Inflammatory macrophage treated with lipopolysaccharide for 1 hour (primary cell): Measurements from ENCODE around the gene FZD4.
"Not testable (repeated sequence)": the region's sequence is repeated elsewhere in the genome, so short reads cannot be mapped to it uniquely, and the experiment has no call there.

Experiments
- DNase-seq, 2 donors: peaks; one replicate each; pipeline ENCODE4 v3.0.0-alpha.2; 2020 to 2022

FZD4 gene

DNA sequence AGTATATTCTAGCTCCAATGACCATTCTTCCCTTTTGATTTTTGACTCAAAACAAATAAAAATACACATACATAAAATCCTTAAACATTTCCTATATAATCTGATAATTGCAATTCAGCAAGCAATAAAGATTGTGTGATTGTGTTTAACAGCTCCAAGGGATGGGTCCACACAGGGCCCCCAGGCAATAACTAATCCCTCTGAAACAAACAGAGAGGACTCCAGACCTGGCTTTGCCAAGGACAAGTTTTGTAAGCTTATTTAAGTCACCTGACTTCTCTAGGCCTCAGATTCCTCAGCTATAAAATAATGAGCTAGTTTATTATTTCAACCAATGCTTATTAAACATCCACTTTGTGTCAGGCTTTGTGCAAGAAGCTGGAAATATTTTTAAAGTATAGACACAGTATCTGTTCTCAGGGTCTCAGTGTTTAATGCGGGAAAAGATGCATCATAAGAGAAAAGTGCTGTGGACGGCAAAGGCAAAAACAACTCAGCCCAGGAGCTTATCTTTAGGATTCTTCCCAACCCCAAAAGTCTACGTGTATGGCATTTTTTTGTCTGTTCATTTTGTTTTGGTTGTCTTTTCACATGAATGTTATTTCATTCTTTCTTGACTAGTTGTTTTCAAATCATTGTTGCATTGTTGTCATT lies 20.1 kb downstream of the FZD4 start:
- no peak for DNase-seq

GRCh38 chr11:86934582-86934900 lies 20.7 kb downstream of the FZD4 start:
- DNase-seq = no peak

DNA sequence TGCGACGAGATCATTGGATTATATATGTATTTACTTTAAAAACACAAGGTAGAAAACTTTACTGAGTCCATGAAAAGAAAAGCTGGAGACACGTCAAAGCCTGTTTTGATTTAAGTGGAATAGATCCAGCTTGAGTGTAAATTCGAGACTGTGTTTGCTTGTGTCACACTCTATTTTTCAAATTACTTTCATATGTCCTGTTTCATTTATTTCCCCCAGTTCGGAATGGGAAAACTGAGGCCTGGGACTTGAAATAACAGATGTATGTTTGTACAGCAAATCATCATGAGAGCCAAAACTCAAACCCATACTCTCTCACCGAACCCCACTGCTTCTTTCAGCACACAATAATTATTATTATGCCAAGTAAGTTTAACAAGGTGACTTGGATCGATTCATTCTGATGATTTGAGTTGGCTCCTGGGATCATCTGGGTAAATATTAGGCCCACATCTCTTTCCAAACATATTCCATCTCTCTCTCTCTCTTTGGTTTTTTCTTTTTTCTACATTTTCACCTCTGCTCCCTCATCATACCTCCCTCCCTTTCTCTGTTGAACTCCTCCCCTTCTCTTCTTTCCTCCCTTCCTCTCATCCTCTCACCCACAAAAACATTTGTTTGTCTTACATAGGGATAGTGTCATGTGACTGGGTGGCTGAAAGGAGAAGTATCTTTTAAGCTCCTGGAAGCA lies 21.2 kb downstream of the FZD4 start:
- no peak for DNase-seq

DNA sequence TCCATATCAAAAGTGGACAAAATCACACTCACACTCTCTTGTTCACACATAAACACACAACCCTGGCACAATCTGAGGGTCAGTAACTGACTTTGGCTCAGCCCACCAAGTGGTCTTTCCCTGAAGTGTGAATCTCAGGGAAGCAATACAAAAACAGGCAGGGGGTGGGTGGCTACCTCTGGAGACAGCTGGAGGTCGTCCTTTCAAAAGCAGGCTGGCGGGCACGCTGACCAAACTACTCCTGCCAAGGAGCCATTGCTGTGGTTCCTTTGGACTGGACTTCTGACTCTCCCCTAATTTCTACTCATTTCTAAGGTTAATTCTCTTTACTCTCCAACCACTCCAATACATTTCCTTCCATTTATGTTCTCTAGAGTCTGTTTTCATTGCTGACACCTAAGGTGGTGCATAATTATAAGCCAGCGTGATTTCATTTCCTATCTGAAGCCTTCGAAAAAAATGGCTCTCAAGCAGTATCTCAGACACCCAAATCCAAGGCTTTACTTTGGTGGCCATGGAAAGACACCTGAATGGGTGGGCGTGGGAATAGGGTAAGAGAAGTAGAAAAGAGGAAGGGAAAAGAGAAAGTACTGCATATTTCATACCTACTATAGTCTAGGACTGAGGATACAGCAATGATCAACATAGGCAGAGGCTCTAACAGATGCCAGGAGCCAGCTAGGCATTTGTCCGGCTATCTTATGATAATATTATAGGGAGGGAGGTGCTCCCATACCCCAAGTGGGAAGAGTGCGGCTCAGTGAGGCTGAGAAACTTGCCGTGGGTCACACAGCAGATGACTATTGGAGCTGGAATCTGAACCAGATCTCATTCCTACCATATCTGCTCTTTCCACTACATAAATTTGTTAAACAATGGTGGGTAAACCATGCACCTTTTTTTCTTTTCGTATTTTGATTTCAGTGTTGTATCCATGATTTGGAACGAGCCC lies 22.0 kb downstream of the FZD4 start:
- DNase-seq = no peak

- no peak for DNase-seq
Observed at GRCh38 chr11:86932259-86932585, 23.0 kb downstream of the FZD4 start.

DNA sequence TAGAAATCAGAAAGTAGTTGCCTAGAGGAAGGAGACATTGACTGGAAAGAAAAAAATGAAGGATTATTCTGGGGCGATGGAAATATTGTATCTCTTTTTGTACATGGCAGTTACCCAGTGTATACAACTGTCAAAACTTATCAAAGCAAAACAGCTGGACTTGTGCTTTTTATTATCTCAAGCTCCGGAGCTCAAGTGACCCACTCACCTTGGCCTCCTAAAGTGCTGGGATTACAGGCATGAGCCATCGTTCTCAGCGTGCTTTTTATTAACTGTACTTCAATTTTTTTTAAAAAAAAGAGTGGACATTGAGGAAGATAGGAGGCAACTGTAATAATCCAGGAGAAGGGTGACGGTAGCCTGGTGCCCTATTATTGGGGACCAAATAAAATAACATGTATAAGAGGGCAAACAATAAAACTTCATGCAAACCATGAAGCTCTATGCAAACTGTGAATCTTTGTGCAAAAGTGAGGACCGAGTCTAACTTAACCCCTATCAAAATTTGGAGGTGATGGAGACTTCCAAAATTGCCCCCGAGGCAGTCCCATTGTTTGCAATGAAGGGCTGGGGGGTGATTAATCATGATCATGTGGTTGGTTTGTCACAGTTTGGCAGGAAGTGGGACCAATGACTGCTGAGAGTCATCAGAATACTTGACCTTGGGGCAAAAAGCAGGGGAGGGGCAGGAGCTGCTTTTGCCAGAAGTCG lies 23.5 kb downstream of the FZD4 start:
- peak in 1 of 2 donors; percentile 32 for DNase-seq

GRCh38 chr11:86930957-86931547 lies 24.1 kb downstream of the FZD4 start:
- no peak for DNase-seq

DNA sequence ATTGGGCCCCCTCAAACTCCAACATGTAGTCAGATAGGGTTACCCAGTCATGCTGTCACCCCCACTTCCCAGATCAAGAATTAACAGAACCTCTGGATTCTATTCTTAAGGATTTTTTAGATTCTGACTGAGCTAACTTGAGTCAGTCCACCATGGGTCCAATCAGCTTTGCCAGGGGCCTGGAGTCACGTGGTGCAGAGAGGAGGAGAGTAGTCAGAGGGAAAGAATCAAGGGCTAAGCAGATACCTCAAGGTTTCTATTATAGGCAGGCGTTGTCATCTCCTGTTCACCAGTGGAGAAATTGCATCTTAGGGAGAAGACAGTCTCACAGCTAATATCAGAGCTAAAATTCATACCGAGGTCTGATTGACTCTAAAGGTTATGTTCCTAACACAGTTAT lies 28.2 kb downstream of the FZD4 start:
- DNase-seq = no peak

DNA sequence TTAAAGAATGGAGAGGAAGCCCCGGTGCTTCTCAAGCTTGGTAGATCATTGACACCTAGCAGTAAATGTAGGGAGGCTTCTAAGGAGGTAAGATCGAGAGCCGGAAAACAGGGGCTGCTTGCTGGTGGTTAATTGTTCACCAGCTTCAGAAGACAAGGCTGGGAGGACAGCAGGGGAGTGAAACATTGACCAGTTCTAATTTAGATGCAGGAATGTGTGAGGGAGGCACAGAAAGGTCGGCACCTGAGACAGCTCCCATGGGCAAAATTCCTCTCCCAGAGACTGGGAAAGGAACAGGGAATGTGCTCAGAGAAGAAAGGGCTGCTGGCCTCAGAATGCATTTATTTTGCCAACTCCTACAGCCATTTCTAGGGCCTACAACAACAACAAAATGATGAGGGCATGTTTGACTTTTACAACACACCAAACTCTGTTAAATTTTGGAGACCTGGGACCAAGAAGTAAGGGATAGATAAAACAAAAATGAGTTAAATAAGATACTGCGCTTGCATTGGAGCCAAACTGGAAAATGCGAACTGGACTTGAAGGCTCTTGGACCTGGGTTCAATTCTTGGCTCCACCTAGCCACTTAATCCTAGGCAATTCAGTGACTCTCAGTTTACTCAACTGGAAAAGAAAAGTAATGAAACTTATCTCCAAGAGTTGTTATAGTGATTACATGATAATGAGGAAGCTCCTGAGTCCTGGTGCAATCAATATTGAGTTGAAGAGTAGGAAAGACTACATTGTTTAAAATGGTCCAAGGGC lies 31.0 kb downstream of the FZD4 start:
- no peak for DNase-seq

DNA sequence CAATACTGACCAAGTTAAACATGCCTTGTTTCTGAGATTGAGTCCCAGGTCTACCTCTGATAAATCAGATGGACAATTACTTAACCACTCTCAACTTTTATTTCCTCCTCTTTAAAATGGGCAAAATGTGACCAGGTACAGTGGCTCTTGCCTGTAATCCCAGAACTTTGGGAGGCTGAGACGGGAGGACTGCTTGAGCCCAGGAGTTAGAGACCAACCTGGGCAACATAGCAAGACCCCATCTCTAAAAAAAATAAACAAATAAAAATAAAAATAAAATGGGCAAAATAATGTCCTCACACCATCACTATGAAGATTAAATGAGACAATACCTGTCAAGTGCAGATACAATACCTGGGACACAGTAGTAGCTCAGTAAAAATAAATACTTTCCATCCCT lies 33.0 kb downstream of the FZD4 start:
- no peak for DNase-seq

- DNase-seq = peak; percentile 11 to 14
Observed at GRCh38 chr11:86919557-86920210, 35.5 kb downstream of the FZD4 start.

GRCh38 chr11:86918973-86919372 lies 36.2 kb downstream of the FZD4 start:
- no peak for DNase-seq

GRCh38 chr11:86918496-86918895 lies 36.7 kb downstream of the FZD4 start:
- no peak for DNase-seq

DNA sequence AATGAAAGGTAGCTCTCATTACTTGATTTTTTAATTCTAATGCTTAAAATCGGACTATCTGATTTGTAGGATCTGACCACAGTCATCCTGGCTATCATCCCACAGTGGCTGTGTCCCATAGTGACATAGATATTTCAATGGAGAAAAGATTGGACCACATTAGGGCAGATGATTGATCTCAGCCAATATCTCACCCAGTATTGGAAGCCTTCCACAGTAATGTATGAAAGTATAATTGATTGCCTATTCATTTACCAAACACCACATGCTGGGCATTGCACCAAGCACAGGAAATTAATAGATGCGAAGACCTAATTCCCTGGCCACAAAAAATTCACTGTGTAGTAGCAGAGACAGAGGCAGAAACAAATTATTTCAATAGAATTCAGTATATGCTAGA lies 37.6 kb downstream of the FZD4 start:
- no peak for DNase-seq

DNA sequence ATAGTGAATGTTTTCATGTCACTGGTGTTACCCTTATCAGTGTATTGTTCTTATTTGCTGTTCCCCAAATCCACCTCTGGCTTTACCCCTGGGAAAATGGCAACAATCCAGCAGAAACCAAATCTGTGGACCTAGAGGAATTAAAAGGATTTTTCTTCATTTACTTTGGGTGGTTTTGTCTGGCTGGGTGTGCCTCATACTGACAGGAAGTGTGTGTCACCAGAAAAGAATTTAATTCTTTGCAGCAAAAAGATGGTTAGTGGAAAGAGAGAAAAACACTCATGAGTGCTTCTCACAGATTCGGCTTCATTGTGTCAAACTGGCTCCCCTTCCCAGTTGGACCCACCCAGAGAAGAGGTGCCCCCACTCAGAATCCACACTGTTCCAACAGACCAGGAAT lies 38.9 kb downstream of the FZD4 start:
- no peak for DNase-seq

DNA sequence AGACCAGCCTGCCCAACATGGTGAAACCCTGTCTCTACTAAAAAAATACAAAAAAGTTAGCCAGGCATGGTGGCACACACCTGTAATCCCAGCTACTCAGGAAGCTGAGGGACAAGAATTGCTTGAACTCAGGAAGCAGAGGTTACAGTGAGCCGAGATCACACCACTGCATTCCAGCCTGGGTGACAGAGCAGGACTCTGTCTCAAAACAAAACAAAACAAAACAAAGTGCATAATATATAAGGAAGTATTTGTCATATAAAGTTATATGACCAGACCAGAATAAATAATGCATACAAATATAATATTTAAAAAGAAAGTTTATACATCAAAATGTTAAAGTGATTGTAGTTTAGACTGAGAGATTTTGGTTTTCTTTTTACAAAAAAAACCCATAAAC lies 39.3 kb downstream of the FZD4 start:
- not testable (repeated sequence) for DNase-seq

GRCh38 chr11:86914865-86915519 lies 40.2 kb downstream of the FZD4 start:
- DNase-seq = no peak

DNA sequence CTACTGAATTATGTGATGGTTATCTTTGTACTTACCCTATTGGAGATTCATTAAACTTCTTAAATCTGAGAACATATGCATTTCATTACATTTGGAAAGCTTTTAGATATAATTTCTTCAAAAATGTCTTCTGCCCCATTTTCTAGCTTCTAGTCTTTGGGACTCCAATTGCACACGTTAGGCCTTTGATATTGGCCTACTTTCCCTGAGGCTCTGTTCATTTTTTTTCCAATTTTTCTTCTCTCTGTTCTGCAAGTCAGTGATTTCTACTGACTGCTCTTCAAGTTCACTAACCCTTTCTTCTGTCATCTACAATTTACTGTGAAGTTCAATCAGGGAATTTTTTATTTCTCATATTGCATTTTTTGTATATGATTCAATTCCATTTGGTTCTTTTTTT lies 43.0 kb downstream of the FZD4 start:
- no peak for DNase-seq

DNA sequence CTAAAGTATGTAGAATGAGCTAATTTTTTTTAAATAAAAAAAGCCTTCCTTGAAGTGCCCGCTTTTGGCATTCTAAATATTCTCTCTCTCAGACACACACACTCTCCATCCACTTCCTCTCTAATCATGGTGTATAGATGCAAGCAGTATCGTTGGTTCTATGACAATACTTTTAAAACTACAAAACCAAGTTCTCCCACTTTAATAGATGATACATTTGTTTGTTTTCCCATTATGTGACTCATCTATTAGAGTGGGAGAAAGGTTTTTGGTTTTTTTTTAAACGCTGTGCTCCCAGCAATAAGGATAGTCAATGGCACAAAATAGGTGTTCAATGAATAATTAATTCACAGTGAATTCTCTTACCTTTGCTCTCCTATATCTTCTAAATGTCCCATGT lies 44.6 kb downstream of the FZD4 start:
- DNase-seq = no peak

DNA sequence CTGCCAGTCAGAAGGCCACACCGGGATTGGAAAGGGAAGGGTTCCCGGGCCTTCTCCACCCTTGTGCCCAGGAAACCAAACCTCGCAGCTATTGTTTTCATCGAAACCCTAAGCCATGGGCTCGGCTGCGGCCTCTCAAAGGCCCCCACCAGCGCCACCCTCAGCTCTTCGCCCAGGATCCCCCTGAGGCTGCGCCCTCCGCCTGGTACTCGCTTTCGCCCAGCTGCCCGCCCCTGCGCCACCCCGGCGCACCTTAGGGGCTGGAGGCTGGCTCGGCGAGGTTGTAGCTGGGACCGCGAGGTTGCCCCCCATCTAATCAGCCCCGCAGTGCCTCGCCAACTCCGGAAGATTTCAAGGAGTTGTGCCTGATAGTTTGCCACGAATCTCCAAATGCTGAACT lies 49.0 kb downstream of the FZD4 start:
- no peak for DNase-seq

GRCh38 chr11:86905252-86905651 lies 49.9 kb downstream of the FZD4 start:
- no peak for DNase-seq
